MCF 10A (cell line): ENCODE results near the gene CBR3. TPM values are rescaled to one million over a fixed set of nuclear protein-coding genes. Genes with fewer than 3 reads are reported as not detected.

Source experiments
- BruUV-seq: library from RNA; stranded (reverse); fragments of 400-500 nt; replicated peaks from 2 replicates; lab custom pipeline; 2021; lab: Mats Ljungman, UMichigan
- CTCF ChIA-PET: fragments of 300-600 bp; sonication (Branson Sonifier 250); formaldehyde crosslinking; extraction: SDS; loops from one replicate; lab custom pipeline; 2021; ENCODE audit warnings: antibody characterized with exemption, inconsistent platforms; lab: Yijun Ruan, JAX
- POLR2A ChIA-PET: fragments of 300-600, 350-650 bp; sonication (Branson Sonifier 250); formaldehyde crosslinking; extraction: SDS; loops from one replicate; lab custom pipeline; 2020; ENCODE audit warnings: antibody characterized with exemption, inconsistent platforms; lab: Yijun Ruan, JAX
- DNase-seq: peaks from one replicate; pipeline ENCODE4 v3.0.0-alpha.2; 2018; ENCODE audit not compliant: unreplicated experiment
- H3K27ac Mint-ChIP-seq: one replicate; pipeline ENCODE4 v1.8.0; 2022; ENCODE audit warnings: mild to moderate bottlenecking, low read depth, mixed read lengths; ENCODE audit not compliant: unreplicated experiment
- H3K27me3 Mint-ChIP-seq: one replicate; pipeline ENCODE4 v1.8.0; 2022; ENCODE audit warnings: mixed read lengths; ENCODE audit not compliant: insufficient read depth, unreplicated experiment
- H3K36me3 Mint-ChIP-seq: one replicate; pipeline ENCODE4 v1.8.0; 2022; ENCODE audit warnings: mild to moderate bottlenecking, moderate library complexity, mixed read lengths; ENCODE audit not compliant: insufficient read depth, unreplicated experiment
- H3K4me1 Mint-ChIP-seq: one replicate; pipeline ENCODE4 v1.8.0; 2022; ENCODE audit warnings: mixed read lengths; ENCODE audit not compliant: insufficient read depth, unreplicated experiment
- H3K4me3 Mint-ChIP-seq: one replicate; pipeline ENCODE4 v1.8.0; 2022; ENCODE audit warnings: mild to moderate bottlenecking, moderate library complexity, mixed read lengths; ENCODE audit not compliant: unreplicated experiment
- H3K9me3 Mint-ChIP-seq: one replicate; pipeline ENCODE4 v1.8.0; 2022; ENCODE audit warnings: mixed read lengths; ENCODE audit not compliant: unreplicated experiment
- intact Hi-C: fragments of 100-400 bp; cut with micrococcal nuclease; formaldehyde crosslinking; loops from 2 replicates; pipeline ENCODE4 v1.14.1; 2022
- total RNA-seq: library from RNA; stranded (reverse); gene quantifications from 2 replicates; pipeline ENCODE4 v1.2.3, GENCODE V29; 2022
- TF ChIP-seq, protein P1 (sequence below): fragments of 200-600 bp; IDR thresholded peaks from one replicate; pipeline ENCODE4 v1.8.0; 2022; ENCODE audit warnings: antibody characterized with exemption, mild to moderate bottlenecking; ENCODE audit not compliant: unreplicated experiment

Gene CBR3
- total RNA-seq, 1 experiment from 2014 or later: 1.8 TPM

DNA sequence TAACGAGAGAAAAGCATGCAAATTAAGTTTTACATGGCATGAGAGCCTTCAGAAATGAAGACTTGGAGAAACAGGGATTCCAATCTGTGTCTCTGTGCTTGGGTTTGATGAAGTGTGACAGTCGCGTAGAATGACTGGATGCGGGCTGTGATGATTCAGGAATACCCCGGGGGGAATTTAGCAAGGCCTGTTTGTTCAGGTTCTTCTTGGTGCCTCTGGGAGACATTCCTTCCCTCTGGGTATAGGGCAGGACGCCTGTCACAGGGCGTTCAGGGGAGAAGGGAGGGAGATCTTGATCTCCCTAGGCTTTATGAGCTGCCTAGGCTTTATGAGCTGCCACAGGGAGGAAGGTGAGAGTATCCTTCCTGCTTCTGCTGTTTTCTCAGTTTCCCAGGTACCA is 58.3 kb downstream of the CBR3 start:
- Mint-ChIP-seq H3K9me3 (no peaks in the 10 kb centered on the region), H3K36me3 (no peaks in the 10 kb centered on the region), H3K27me3 (no peaks in the 10 kb centered on the region), H3K4me1 (peaks cover 5% of the 10 kb centered on the region), H3K4me3 (no peak overlapping the region), H3K27ac (no peak overlapping the region)
- CTCF ChIA-PET: interaction anchor here (0.9 to 1.6 kb wide), 2 partner anchors 9 to 42 kb away, joined by 3 to 5 read pairs; no protein-coding TSS in a partner anchor
- BruUV-seq: no TSS peak
- TF ChIP-seq, protein P1, sequence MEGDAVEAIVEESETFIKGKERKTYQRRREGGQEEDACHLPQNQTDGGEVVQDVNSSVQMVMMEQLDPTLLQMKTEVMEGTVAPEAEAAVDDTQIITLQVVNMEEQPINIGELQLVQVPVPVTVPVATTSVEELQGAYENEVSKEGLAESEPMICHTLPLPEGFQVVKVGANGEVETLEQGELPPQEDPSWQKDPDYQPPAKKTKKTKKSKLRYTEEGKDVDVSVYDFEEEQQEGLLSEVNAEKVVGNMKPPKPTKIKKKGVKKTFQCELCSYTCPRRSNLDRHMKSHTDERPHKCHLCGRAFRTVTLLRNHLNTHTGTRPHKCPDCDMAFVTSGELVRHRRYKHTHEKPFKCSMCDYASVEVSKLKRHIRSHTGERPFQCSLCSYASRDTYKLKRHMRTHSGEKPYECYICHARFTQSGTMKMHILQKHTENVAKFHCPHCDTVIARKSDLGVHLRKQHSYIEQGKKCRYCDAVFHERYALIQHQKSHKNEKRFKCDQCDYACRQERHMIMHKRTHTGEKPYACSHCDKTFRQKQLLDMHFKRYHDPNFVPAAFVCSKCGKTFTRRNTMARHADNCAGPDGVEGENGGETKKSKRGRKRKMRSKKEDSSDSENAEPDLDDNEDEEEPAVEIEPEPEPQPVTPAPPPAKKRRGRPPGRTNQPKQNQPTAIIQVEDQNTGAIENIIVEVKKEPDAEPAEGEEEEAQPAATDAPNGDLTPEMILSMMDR: no peak
- DNase-seq: no peak
- intact Hi-C loops: no loop called here
- POLR2A ChIA-PET: interaction anchor here (1.0 to 1.5 kb wide), 3 partner anchors 9 to 131 kb away, joined by 3 to 4 read pairs (median 4); no protein-coding TSS in a partner anchor

DNA sequence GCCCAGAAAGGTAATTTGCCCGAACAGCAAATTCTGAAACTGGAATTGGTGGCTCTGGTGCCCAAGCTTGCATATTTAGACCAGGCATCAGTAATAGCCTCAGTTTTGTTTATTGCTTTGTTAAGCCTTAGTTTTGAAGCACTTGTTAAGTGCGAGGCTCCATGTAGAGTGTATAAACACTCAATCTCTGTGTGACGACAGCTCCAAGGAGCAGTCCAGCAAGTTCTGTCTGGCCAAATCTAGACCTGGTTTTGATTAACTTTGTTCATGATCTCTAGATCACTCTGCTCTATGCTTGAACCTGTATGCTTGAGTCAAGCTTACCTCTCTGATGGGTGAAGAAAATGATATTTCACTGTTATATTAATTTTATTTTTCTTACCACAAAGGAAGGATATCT is 59.1 kb downstream of the CBR3 start:
- no peaks in the 10 kb centered on the region for H3K36me3 Mint-ChIP-seq
- POLR2A ChIA-PET: interaction anchor here (0.9 to 1.2 kb wide), 3 partner anchors 10 to 131 kb away, joined by 3 to 4 read pairs (median 3); partner anchors contain the start of gene MORC3

DNA sequence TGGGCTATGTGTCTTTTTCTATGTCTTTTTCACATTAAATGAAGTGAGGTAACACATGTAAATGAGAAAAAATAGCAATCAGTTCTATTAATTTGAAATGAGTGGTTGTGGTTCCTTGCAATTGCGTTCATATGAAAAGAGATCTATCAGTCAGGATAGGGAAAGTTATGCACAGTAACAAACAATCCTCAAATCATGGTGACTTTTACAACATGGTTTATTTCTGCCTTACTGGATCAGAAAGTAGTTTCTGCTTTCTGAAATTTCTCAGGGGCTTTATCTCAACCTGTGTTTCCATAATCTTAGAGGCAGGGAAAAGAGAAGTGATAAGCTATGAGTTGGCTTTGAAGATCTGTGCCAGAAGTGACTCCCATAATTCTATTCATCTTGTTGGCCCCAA is 60.7 kb downstream of the CBR3 start:
- TF ChIP-seq, protein P1: no peak
- ChIA-PET POLR2A (interaction anchor here (0.6 to 1.5 kb wide), 2 partner anchors 16 to 44 kb away, joined by 3 to 4 read pairs; no protein-coding TSS in a partner anchor), CTCF (interaction anchor here (1.6 kb wide), 1 partner anchor 14 kb away, joined by 6 read pairs; no protein-coding TSS in a partner anchor)
- no peak overlapping the region for H3K27ac Mint-ChIP-seq
- H3K36me3 Mint-ChIP-seq: no peaks in the 10 kb centered on the region
- no peaks in the 10 kb centered on the region for H3K9me3 Mint-ChIP-seq
- H3K4me1 Mint-ChIP-seq: peaks cover 5% of the 10 kb centered on the region
- no TSS peak for BruUV-seq
- H3K4me3 Mint-ChIP-seq: no peak overlapping the region
- intact Hi-C loops: no loop called here
- no peak for DNase-seq
- H3K27me3 Mint-ChIP-seq: no peaks in the 10 kb centered on the region

More for the DNA sequence above, 59.1 kb downstream of the CBR3 start:
- CTCF ChIA-PET: interaction anchor here (0.6 to 1.6 kb wide), 2 partner anchors 8 to 38 kb away, joined by 3 to 5 read pairs; no protein-coding TSS in a partner anchor
- intact Hi-C loops: no loop called here
- no peak overlapping the region for H3K4me3 Mint-ChIP-seq
- no peak overlapping the region for H3K27ac Mint-ChIP-seq
- H3K27me3 Mint-ChIP-seq: no peaks in the 10 kb centered on the region
- TF ChIP-seq, protein P1: no peak
- DNase-seq: no peak
- H3K9me3 Mint-ChIP-seq: no peaks in the 10 kb centered on the region
- peaks cover 5% of the 10 kb centered on the region for H3K4me1 Mint-ChIP-seq
- BruUV-seq: no TSS peak

Other genes starting within 250 kb of the CBR3 start
- gene SETD4, start 74.6 kb upstream of the CBR3 start, total RNA-seq: 22.6 and 23.3 TPM in 2 replicates
- gene CBR1, start 65.1 kb upstream of the CBR3 start, total RNA-seq: 35.8 and 38.6 TPM in 2 replicates
- 7.6 and 8.3 TPM in 2 replicates for gene DOP1B, start 21.7 kb downstream of the CBR3 start, total RNA-seq
- gene MORC3, start 185.1 kb downstream of the CBR3 start, total RNA-seq: 31.1 and 32.3 TPM in 2 replicates